ENCODE results near the gene GGPS1. TPM values are rescaled to one million over a fixed set of nuclear protein-coding genes. Genes with fewer than 3 reads are reported as not detected.

Gene GGPS1
- total and polyA plus RNA-seq, 2 donors (not counting 1 experiment from before 2014, with no cell fraction given), result 13.4 to 46.8 TPM

GRCh38 chr1:235299169-235299858, 29.1 kb upstream of the GGPS1 start:
- Histone ChIP-seq H3K36me3 (replicated peaks in 1 of 2; ENCODE audit: control extremely low read depth in 1 of 2, control insufficient read depth in 1 of 2, extremely low read depth in 1 of 2, insufficient read depth in 2 of 2, low read length in 1 of 2) (peaks cover 0 to 1% of the 10 kb centered on the region in 2 experiments), H3K79me2 (ENCODE audit: control insufficient read depth, insufficient read depth, low read length) (peaks cover 95% of the 10 kb centered on the region), H3K27ac (ENCODE audit: low read length in 2 of 2) (peak overlapping the region in 1 of 2 donors; percentile 23), H2AFZ (ENCODE audit: insufficient read depth, low read depth, low read length, poor library complexity, severe bottlenecking) (no peak overlapping the region), H3K4me1 (ENCODE audit: control insufficient read depth in 2 of 2, insufficient read depth in 2 of 2, low read length in 2 of 2) (peaks cover 31 to 34% of the 10 kb centered on the region in 2 donors), H3K4me2 (replicated peaks; ENCODE audit: low read depth, low read length, poor library complexity, severe bottlenecking) (no peak overlapping the region), H3K9me3 (ENCODE audit: control extremely low read depth in 1 of 3, control insufficient read depth in 2 of 3, insufficient read depth in 1 of 3, low read length in 2 of 3) (peaks cover 2 to 5% (median 5%) of the 10 kb centered on the region in 3 donors), H3K4me3 (ENCODE audit: control extremely low read depth in 1 of 5, extremely low read depth in 1 of 5, insufficient read depth in 1 of 5, low read depth in 2 of 5, low read length in 4 of 5) (no peak overlapping the region), H3K9ac (ENCODE audit: low read length) (no peak overlapping the region), H3K27me3 (replicated peaks in 1 of 4; ENCODE audit: control extremely low read depth in 1 of 4, control insufficient read depth in 3 of 4, insufficient read depth in 4 of 4, low read length in 3 of 4) (no peaks in the 10 kb centered on the region), H4K20me1 (ENCODE audit: control insufficient read depth, insufficient read depth, low read length, poor library complexity, severe bottlenecking) (peaks cover 93% of the 10 kb centered on the region)
- Mint-ChIP-seq H3K4me1 (peaks cover 57% of the 10 kb centered on the region), H3K9me3 (ENCODE audit: insufficient read depth) (no peaks in the 10 kb centered on the region), H3K27me3 (no peaks in the 10 kb centered on the region), H3K4me3 (peak overlapping the region; percentile 5), H3K27ac (peak overlapping the region; percentile 20)
- DNase-seq, result no peak
- ATAC-seq (ENCODE audit: low read depth), result no peak
- POLR2A ChIA-PET, result no interaction called here
- 95% methylated on average over 3 of the region's 10 CpGs for WGBS (ENCODE audit: insufficient coverage)
- intact Hi-C loops (cut with micrococcal nuclease), result no loop called here
- CTCF ChIA-PET, result interaction anchor here (0.7 to 1.3 kb wide), 2 partner anchors 95 to 118 kb away, joined by 3 read pairs; no protein-coding TSS in a partner anchor
- TF ChIP-seq CTCF (IDR thresholded peaks at IDR 0.05), result no peak
- no peak for TF ChIP-seq EZH2 (IDR thresholded peaks at IDR 0.05; ENCODE audit: borderline replicate concordance, insufficient read depth, low read depth, low read length, poor library complexity, severe bottlenecking)

- Histone ChIP-seq H3K4me3 (ENCODE audit: control extremely low read depth in 1 of 5, extremely low read depth in 1 of 5, insufficient read depth in 1 of 5, low read depth in 2 of 5, low read length in 4 of 5) (no peak overlapping the region), H3K9ac (ENCODE audit: low read length) (no peak overlapping the region), H4K20me1 (ENCODE audit: control insufficient read depth, insufficient read depth, low read length, poor library complexity, severe bottlenecking) (peaks cover 93% of the 10 kb centered on the region), H3K27me3 (replicated peaks in 1 of 4; ENCODE audit: control extremely low read depth in 1 of 4, control insufficient read depth in 3 of 4, insufficient read depth in 4 of 4, low read length in 3 of 4) (no peaks in the 10 kb centered on the region), H3K79me2 (ENCODE audit: control insufficient read depth, insufficient read depth, low read length) (peaks cover 95% of the 10 kb centered on the region), H2AFZ (ENCODE audit: insufficient read depth, low read depth, low read length, poor library complexity, severe bottlenecking) (no peak overlapping the region), H3K27ac (ENCODE audit: low read length in 2 of 2) (no peak overlapping the region), H3K4me1 (ENCODE audit: control insufficient read depth in 2 of 2, insufficient read depth in 2 of 2, low read length in 2 of 2) (peaks cover 32 to 49% of the 10 kb centered on the region in 2 donors), H3K4me2 (replicated peaks; ENCODE audit: low read depth, low read length, poor library complexity, severe bottlenecking) (no peak overlapping the region), H3K9me3 (ENCODE audit: control extremely low read depth in 1 of 3, control insufficient read depth in 2 of 3, insufficient read depth in 1 of 3, low read length in 2 of 3) (peaks cover 0 to 2% (median 0%) of the 10 kb centered on the region in 3 donors), H3K36me3 (replicated peaks in 1 of 2; ENCODE audit: control extremely low read depth in 1 of 2, control insufficient read depth in 1 of 2, extremely low read depth in 1 of 2, insufficient read depth in 2 of 2, low read length in 1 of 2) (no peaks in the 10 kb centered on the region)
- WGBS (ENCODE audit: insufficient coverage), result no CpG with 5 or more reads among the region's 1 CpG
- Mint-ChIP-seq H3K27ac (no peak overlapping the region), H3K27me3 (no peaks in the 10 kb centered on the region), H3K9me3 (ENCODE audit: insufficient read depth) (no peaks in the 10 kb centered on the region), H3K4me1 (peaks cover 70% of the 10 kb centered on the region), H3K4me3 (no peak overlapping the region)
- ChIA-PET CTCF (no interaction called here), POLR2A (interaction anchor here (0.7 kb wide), 1 partner anchor 30 kb away, joined by 6 read pairs; no protein-coding TSS in a partner anchor)
- ATAC-seq (ENCODE audit: low read depth), result no peak
- intact Hi-C loops (cut with micrococcal nuclease), result no loop called here
- TF ChIP-seq EZH2 (IDR thresholded peaks at IDR 0.05; ENCODE audit: borderline replicate concordance, insufficient read depth, low read depth, low read length, poor library complexity, severe bottlenecking) (no peak), CTCF (IDR thresholded peaks at IDR 0.05) (no peak)
- no peak for DNase-seq
Observed at GRCh38 chr1:235302143-235302542, 26.2 kb upstream of the GGPS1 start.

Data from B cell (primary cell).